GM19043 (cell line): ENCODE data around the gene TCERG1L.

Source experiments
- ATAC-seq: cut with Tn5 transposase; IDR thresholded peaks from one replicate; pipeline ENCODE4 v1.9.1; 2021; ENCODE audit warnings: low read depth; ENCODE audit not compliant: unreplicated experiment

Gene TCERG1L

GRCh38 chr10:131231323-131231964 is 80.1 kb downstream of the TCERG1L start:
- no peak for ATAC-seq

GRCh38 chr10:131230641-131231322 is 80.7 kb downstream of the TCERG1L start:
- no peak for ATAC-seq

- ATAC-seq: no peak
Observed at GRCh38 chr10:131230166-131230565, 81.4 kb downstream of the TCERG1L start.

GRCh38 chr10:131227163-131227740 is 84.3 kb downstream of the TCERG1L start:
- no peak for ATAC-seq

- no peak for ATAC-seq
Observed at GRCh38 chr10:131226446-131227162, 84.9 kb downstream of the TCERG1L start.

- no peak for ATAC-seq
Observed at GRCh38 chr10:131224106-131224505, 87.4 kb downstream of the TCERG1L start.

- no peak for ATAC-seq
Observed at GRCh38 chr10:131223422-131223821, 88.1 kb downstream of the TCERG1L start.

GRCh38 chr10:131222986-131223385 is 88.5 kb downstream of the TCERG1L start:
- ATAC-seq: no peak

GRCh38 chr10:131221632-131222277 is 89.8 kb downstream of the TCERG1L start:
- ATAC-seq: no peak

GRCh38 chr10:131220601-131221171 is 90.8 kb downstream of the TCERG1L start:
- no peak for ATAC-seq

- no peak for ATAC-seq
Observed at GRCh38 chr10:131219955-131220489, 91.5 kb downstream of the TCERG1L start.

- no peak for ATAC-seq
Observed at GRCh38 chr10:131219584-131219886, 92.0 kb downstream of the TCERG1L start.

- no peak for ATAC-seq
Observed at GRCh38 chr10:131218811-131219583, 92.5 kb downstream of the TCERG1L start.

- no peak for ATAC-seq
Observed at GRCh38 chr10:131216681-131217230, 94.8 kb downstream of the TCERG1L start.

- no peak for ATAC-seq
Observed at GRCh38 chr10:131215776-131216175, 95.7 kb downstream of the TCERG1L start.

GRCh38 chr10:131214521-131215244 is 96.8 kb downstream of the TCERG1L start:
- ATAC-seq: no peak

GRCh38 chr10:131213741-131214505 is 97.6 kb downstream of the TCERG1L start:
- no peak for ATAC-seq

- ATAC-seq: no peak
Observed at GRCh38 chr10:131212763-131213325, 98.7 kb downstream of the TCERG1L start.
